Skeletal muscle cell (primary cell): ENCODE measurements around the gene GPC6.

Experiments
- DNase-seq: peaks from one replicate; pipeline ENCODE4 v3.0.0-alpha.2; 2010; ENCODE audit warnings: low read depth
- H3K4me3 ChIP-seq: 2 replicates; pipeline ENCODE4 v1.5.1; 2011; ENCODE audit warnings: low read depth, mild to moderate bottlenecking, control low read depth, low read length, moderate library complexity

Gene GPC6

DNA sequence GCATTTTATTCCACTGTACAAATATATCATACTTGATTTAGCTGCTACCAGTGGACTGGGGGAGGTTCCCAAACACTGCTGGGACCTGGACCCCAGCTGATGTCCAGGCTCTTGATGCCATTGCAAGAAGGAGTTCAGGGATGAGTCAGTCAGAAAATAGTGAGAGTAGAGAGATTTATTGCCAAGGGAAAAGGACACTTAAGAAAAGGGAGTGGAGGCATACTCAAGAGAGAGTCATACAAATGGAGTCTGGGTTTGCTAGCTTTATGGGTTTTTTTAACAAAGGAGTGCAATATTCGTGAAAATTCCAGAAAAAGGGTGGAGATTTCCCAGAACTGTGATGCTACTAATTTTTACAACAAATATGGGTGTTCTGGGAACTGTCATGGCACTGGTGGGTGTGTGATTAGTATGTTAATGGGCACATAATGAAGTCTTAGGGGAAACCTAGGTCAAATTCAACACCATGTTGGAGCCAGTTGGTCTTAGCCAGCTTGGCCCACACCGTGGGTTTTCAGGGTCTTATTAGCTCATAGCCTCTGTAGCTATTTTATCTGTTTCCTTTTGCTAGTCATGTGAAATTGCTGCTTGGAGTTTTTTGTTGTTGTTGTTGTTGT, 36.2 kb downstream of the GPC6 start:
- H3K4me3 ChIP-seq = no peak overlapping the region
- peak; percentile 78 for DNase-seq

DNA sequence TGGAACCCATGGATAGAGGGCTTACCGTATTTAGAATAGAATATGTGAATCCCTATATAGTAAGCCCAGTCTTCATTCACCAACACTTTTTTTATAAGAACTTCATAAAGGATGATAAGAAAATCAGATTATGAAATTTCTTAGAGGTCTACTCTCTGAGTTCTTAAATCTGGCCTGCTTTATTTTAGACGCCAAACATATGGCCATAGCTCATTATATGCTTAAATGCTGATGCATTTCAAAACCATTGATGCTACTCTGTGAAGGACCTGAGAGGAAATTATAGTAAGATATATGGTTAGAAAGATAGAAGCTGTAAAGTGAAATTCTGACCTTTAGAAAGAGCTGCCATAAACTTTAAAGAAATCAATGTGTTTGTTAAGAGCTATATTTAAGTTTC, 38.3 kb downstream of the GPC6 start:
- no peak overlapping the region for H3K4me3 ChIP-seq
- DNase-seq = no peak

DNA sequence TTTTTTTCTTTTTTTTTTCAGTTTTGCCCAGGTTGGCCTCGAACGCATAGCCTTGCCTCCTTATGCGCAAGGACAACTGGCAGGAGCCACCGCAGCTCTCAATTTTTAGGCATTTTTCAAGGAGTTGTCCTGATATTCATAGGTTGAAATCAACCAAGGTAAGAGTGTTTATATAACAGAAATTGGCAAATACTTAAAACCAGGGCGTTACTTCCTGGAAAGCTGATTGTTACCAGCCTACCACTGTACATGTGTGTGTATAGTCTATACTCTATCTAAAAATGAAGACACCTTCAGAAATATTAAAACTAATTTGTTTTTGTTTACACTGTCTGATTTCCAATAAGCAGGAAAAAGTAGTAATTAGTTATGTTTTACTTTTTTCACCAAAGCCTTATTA, 39.2 kb downstream of the GPC6 start:
- H3K4me3 ChIP-seq = no peak overlapping the region
- DNase-seq = no peak

DNA sequence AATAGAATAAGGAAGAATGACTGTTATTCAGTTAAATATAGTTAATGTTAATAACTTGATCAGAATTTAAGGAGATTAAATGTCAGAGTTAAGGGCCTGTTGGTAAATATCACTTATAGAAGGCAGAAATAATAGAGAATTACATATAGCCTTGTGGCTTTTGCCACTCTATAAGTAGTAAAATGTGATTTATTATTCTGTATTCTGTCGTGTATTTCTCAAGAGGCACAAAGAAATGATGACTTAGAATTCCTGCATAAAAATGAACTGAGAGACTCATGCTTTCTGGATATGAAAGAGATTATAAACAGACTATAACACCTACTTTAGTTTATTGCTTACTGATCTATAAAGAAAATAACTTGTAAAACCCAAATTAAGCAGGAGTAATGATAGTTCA, 40.1 kb downstream of the GPC6 start:
- no peak for DNase-seq
- no peak overlapping the region for H3K4me3 ChIP-seq

DNA sequence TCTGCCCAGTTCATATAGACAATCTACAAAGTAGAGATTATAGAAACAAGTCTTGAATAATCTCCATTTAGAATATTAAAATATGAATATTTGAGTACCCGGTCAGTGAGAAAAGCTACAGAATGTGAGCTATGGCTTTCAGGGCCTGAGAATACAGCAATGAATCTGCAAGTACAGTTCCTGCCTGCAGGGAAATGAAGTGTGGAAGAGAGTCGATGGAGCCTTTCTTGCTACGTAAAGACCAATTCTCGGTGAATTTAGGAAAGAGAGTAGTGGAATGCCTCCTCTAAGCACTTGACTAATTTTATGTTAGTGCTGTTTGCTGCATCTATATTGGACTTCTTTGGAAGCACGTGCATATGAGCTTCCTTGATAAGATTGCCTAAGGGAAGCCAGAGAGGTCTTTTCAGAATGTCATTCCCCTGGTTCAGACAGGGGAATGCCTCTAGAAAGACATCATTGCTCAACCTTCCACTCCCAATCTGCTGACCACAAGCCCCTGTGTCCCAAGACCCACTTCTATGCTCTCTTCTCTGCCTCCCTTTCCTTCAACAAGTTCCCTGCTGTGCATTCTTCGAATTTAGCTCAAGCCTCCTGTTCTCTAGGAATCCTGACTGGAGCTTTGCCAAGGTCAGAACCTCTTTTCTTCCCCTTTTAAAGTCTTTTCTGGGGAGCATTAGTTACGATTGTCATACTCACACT, 41.9 kb downstream of the GPC6 start:
- H3K4me3 ChIP-seq = no peak overlapping the region
- no peak for DNase-seq

DNA sequence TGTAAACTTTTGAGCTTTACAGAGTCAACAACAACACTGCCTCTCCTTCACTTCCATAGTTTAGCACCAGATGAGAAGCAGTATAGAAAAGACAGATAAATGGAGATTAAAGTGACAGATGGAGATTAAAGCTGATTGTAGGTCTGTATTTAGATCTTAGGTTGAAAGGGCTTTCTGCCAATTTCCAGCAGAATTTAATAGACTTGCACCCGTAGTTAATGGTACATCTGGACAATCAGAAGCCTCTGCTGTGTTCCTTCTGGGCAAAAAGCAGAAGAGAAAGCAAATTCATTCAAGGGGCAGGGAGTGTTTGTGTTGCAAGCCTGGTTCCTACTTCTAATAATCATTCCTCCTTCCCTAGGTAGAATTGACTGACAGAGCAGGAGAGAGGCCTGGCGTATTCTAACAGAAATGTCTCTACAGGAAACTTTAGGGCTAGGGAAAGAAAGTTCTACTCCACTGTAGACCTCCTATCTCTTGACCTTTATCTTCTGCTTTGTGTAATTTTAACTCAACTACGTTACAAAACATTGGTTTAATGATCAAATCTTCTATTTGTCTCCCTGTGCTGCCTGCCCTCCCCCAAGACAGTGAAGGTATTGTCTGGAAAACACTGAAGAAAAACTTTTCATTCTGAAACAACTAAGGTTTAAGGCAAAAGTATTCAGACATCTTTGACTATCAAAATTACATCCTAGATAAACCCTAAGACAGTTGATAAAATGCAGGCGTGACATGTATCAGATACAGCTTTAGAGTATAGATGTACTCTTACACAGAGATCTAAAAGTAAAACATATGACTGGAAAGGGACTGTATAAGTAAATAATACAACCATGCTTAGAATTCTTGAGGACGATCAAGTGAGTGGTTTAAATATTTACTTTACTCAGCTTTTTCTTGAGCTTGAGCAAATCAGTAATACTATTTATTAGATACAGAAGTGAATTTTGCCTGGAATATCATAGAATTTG, 44.4 kb downstream of the GPC6 start:
- H3K4me3 ChIP-seq = no peak overlapping the region

DNA sequence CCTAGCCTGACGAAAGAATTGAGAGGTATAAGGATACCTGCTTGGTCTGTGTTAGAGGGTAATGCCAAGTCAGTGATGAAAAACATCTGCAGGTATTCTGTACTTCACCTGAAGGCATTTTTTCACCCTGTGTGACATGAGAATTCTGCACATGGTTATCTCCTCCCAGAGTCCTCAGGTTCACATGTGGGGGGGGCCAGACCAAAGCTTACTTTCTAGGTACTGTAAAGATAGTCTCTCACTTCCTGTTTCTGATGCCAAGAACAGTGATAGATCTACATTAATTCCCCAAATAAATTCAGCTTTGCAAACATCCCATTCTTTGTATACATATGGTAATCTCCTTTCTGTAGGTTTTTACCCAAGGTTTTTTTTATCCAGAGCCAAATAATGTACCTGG, 53.4 kb downstream of the GPC6 start:
- no peak overlapping the region for H3K4me3 ChIP-seq
- no peak for DNase-seq

More for the DNA sequence above, 44.4 kb downstream of the GPC6 start:
- no peak for DNase-seq

DNA sequence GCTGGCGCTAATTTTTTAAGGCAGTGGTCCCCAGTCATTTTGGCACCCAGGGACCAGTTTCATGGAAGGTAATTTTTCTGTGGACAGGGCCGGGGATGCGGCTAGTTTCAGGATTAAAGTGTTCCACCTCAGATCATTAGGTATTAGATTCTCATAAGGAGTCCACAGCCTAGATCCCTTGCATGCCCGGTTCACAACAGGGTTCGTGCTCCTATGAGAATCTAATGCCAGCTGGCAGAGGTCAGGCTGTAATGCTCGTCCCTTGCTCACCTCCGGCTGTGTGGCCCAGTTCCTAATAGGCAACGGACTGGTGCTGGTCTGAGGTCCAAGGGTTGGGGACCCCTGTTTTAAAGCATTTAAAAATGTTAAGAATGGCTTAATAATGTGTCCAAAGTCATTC, 54.1 kb downstream of the GPC6 start:
- no peak overlapping the region for H3K4me3 ChIP-seq
- no peak for DNase-seq

DNA sequence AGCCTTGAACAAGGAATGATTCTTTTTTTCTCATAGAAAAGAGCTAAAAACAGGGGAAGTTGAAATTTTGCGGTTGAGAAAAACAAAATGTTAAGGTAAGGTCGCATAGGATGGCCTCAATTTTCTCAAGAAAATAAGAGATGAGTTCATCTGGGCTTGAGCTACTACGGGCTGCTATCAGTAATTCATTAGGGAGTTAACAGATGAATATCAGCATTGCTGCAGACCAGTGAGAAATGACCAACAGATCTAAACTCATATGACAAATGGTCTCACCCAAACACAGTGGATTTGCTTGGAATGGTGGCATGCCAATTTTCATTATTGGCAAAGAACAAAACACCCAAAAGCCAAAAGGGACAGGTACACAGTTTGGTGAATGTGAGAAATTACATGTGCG, 56.6 kb downstream of the GPC6 start:
- no peak for DNase-seq
- H3K4me3 ChIP-seq = no peak overlapping the region

DNA sequence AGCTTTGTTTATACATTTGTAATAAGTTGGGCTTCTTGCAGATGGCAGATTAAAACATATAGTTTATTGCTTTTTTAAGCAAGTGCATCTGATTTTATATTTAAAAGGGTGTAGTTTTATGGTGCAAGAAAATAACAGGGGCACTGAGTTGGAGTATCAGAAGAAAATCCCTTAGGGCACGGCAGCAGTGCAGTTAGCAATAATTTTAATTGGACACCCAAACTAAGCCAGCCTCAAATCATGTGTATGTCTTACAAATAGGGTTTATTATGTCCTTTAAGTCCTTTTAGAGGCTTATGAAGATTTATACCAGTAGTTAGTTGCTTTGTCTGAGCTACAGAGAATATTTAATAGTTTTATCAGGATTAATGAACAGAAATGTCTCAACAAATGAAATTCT, 57.5 kb downstream of the GPC6 start:
- no peak for DNase-seq
- no peak overlapping the region for H3K4me3 ChIP-seq

DNA sequence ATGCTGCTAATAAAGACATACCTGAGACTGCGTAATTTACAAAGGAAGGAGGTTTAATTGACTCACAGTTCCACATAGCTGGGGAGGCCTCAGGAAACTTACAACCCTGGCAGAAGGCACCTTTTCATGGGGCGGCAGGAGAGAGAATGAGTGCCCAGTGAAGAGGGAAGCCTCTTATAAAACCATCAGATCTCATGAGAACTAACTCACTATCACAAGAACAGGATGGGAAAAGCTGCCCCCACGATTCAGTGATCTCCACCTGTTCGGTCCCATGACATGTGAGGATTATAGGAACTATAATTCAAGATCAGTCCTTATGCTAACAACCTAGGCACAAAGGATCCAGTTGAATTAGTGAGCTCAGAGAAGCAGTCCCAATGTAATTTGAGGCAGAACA, 59.4 kb downstream of the GPC6 start:
- DNase-seq = no peak

DNA sequence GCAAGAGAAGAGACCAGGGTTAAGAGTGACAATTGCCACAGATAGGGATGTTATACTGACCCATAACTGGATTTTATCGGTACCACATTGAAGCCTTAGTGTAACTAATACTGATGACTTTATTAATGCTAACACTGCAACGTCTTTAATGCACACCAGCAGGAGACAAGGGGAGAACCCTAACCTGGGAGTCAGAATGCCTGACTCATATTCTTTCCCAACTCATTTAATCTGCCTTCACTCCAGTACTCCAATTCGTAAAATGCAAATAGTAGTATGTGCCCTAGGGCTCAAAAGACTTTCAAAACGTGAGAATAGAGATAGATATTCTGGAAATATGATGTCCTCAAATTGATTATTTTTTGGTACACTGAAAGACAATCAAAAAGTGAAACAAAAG, 62.4 kb downstream of the GPC6 start:
- no peak for DNase-seq
- H3K4me3 ChIP-seq = no peak overlapping the region

More for the DNA sequence above, 59.4 kb downstream of the GPC6 start:
- H3K4me3 ChIP-seq = no peak overlapping the region

DNA sequence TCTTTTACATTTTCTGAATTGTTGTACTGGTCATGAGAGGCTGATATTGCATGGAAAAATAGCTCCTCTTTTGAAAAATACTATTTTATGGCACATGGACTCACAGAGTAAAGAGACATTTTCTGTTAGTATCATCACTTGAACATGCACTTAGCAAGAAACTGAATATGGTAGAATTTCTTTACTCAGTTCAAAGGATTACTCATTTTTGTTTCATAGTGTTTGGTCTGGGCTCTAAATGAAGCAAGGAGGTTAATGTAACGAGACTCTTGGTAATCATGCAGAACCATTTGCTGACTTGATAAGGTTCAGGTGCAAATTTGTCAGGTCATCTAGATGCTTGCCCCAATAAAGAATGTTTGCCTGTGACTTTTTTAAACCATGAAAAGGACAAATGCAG, 63.2 kb downstream of the GPC6 start:
- no peak for DNase-seq
- no peak overlapping the region for H3K4me3 ChIP-seq

DNA sequence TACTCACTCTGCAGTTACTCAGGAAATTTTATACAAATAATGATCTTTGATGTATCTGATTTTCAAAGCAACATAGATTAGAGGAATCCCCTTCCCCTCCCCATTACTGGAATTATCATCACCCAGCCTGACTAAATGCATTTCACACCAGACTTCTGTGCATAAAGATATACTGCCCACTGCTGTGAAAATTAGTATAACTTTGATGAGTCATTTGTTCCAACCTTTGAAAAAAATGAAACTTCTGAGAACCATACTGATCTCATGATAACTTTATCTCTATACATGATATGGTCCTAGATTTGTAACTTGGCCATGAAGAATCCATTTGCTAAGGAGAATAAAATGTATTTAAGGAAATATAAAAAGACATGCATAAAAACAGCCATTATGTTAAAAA, 63.9 kb downstream of the GPC6 start:
- no peak for DNase-seq
- no peak overlapping the region for H3K4me3 ChIP-seq

DNA sequence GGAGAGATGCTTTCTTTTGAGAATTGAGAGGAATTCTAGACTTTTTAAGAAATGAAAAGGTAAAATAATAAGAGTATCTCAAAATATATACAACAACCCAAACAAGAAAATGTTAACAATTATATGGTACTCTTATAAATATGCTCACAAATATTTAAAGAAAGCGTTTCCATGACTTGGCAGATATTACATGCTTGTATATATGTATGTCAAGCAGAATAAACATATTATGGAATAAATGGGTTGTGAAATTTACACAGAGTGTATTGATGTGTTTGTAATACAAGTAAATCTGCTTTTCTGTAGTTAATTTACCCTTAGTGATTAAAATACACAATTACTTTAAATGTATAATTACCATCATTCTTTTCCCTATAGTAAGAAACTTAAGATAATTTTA, 65.8 kb downstream of the GPC6 start:
- H3K4me3 ChIP-seq = no peak overlapping the region
- no peak for DNase-seq

DNA sequence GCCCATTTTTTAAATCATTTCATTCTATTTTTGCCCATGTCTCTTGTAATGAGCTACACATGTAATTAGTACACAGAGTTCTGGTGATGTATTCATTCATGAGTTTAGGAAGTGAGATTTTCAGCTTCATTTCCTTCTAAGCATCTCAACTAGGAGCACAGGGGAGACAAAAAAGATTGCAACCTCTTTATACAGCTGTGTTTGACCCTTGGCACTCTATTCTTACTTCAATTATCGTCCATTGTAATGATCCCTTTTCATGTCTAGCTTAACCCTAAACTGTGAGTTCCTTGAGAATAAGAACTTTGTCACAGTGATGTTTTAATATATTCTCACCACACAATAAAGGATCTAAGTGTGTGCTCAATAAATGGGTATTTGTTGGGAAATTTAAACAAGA, 67.1 kb downstream of the GPC6 start:
- no peak for DNase-seq
- H3K4me3 ChIP-seq = no peak overlapping the region

DNA sequence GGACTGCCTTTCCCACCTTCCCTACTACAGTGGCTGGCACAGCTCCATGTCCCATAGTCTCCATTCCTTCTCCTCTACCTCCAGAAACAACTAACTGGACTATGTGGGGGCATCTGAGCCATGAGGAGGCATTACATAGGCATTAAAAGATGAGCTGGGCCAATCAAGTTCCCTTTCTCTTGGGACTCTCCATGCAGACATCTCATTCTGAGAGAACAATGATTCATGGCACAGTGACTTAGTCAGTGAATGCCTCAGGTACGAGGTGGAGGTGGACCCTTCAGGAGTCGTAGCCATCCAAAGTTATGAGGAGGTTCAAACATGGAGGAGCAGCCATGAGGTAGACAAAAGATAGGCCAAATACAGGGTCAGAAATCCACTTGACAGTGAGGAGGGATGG, 70.0 kb downstream of the GPC6 start:
- H3K4me3 ChIP-seq = no peak overlapping the region
- no peak for DNase-seq

DNA sequence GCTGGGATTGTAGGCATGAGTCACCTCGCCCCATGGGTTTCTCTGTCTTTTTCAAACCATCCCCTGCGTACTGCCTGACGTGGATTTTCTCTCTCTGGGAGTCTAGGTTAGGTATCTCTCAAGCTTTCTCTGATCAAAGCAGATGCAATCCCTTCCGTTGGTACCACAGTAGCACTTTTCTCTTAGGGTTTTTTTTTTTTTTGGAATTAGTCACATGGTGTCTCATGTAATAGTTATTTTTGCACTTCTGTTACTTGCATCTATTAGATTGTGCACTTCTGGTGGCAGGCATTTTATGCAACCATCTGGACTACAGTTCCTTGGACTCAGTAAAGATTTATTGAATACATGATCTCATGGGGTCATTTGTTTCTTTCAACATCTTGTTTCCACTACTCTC, 72.1 kb downstream of the GPC6 start:
- DNase-seq = peak; percentile 39
- H3K4me3 ChIP-seq = no peak overlapping the region

DNA sequence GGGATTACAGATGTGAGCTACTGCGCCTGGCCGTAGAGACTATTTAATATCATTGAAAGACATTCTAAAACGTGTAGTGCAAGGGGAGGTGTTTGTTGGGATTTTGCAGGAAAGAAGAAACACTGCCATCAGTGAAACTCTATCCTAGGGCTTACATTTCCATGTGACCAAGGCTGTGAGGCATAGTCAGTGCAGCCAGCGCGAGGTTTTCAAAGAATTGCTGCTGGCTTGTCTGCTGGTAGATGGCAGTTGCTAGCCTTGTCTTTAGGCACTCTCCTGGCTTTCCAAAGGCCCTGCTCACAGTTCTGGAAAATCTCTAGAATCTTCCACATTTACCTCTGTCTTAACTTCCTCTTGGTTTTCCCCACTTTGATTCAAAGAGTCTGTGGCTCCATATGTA, 77.5 kb downstream of the GPC6 start:
- no peak for DNase-seq
- H3K4me3 ChIP-seq = no peak overlapping the region

DNA sequence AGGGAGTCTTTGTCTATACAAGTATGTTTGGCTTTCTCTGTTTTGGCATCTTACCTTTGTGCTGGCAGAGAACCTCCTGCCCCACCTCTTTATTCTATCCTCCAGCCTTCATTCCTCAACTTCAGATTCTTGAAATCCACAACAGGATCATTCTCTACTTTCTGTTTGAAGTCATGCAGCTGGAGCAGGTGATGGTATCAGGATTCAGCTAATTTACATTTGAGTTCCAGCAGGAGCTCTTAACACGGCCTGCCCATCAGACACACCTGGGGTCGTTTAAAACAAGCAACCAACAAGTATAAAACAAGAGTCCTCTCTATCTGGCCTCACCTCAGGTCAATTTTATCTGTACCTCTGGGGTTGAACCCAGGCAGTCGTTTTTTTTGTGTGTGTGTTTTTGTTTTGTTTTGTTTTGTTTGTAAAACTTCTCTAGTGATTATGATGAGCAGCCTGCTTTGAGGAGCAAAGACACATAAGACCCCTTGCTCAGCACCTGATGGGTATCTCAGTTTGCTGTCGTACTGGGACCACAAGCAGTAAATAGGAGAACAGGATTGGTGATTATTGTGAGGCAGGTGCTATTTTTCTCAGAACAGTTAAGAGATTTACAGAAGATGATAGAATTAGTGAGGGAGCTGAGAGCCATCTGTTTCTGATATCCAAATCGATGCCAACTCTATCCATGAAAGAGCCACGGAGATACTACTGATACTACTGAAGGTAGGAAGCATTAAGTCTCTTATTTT, 78.4 kb downstream of the GPC6 start:
- no peak for DNase-seq
- no peak overlapping the region for H3K4me3 ChIP-seq
